CD14-positive monocyte (primary cell): ENCODE results near the gene SLC44A4. TPM values are rescaled to one million over a fixed set of nuclear protein-coding genes. Genes with fewer than 3 reads are reported as not detected.
A peak's percentile ranks its signal among the peaks of the same experiment; 100 is the strongest.

Experiments used
- DNase-seq, 3 donors: peaks; one replicate each; pipeline ENCODE4 v3.0.0-alpha.2; 2011 to 2022
- H2AFZ ChIP-seq: 2 replicates; pipeline ENCODE4 v1.6.0; 2012; ENCODE audit warnings: mild to moderate bottlenecking, low read depth, low read length, inconsistent platforms; ENCODE audit not compliant: insufficient read depth, poor library complexity, severe bottlenecking
- H3K27ac ChIP-seq, 2 donors: 1 replicate in 1 of 2; 2 replicates in 1 of 2; pipeline ENCODE4 v1.5.1; 2012 to 2013; ENCODE audit warnings: low read length in 2 of 2, control low read depth in 1 of 2, inconsistent platforms in 1 of 2, low read depth in 1 of 2, mild to moderate bottlenecking in 1 of 2
- H3K27me3 ChIP-seq, 2 donors: one replicate each; pipeline versions ENCODE4 v1.6.0 to v1.6.1; 2011 to 2013; ENCODE audit warnings: low read length in 2 of 2; ENCODE audit not compliant: control insufficient read depth in 2 of 2, insufficient read depth in 2 of 2
- H3K36me3 ChIP-seq, 2 donors: replicated peaks in 1 of 2; 1 replicate in 1 of 2; 2 replicates in 1 of 2; pipeline versions ENCODE4 v1.5.1 to v1.6.1; 2012 to 2013; ENCODE audit warnings: low read length in 2 of 2, control low read depth in 1 of 2, inconsistent platforms in 1 of 2, mild to moderate bottlenecking in 1 of 2; ENCODE audit not compliant: insufficient read depth in 2 of 2, control insufficient read depth in 1 of 2
- H3K4me1 ChIP-seq, 2 donors: 1 replicate in 1 of 2; 2 replicates in 1 of 2; pipeline versions ENCODE4 v1.5.1 to v1.6.1; 2012 to 2013; ENCODE audit warnings: low read length in 2 of 2, control low read depth in 1 of 2, inconsistent platforms in 1 of 2, mild to moderate bottlenecking in 1 of 2, moderate library complexity in 1 of 2; ENCODE audit not compliant: insufficient read depth in 2 of 2, control insufficient read depth in 1 of 2
- H3K4me2 ChIP-seq: replicated peaks from 2 replicates; pipeline ENCODE3; 2012; ENCODE audit warnings: low read length, moderate library complexity, mild to moderate bottlenecking; ENCODE audit not compliant: poor library complexity, severe bottlenecking; ENCODE audit errors: extremely low read depth
- H3K4me3 ChIP-seq, 3 experiments: fragments of 200-600 bp in 1 of 3; sonication (generic) in 1 of 3; replicated peaks in 1 of 3; 1 replicate in 2 of 3; 2 replicates in 1 of 3; pipeline ENCODE4 v1.5.1; 2011 to 2013; ENCODE audit warnings: low read length in 3 of 3, mild to moderate bottlenecking in 3 of 3, control low read depth in 2 of 3, low read depth in 2 of 3, inconsistent platforms in 1 of 3, moderate library complexity in 1 of 3
- H3K79me2 ChIP-seq: 2 replicates; pipeline ENCODE4 v1.6.0; 2012; ENCODE audit warnings: mild to moderate bottlenecking, control low read depth, inconsistent platforms, low read length, moderate library complexity; ENCODE audit not compliant: insufficient read depth
- H3K9ac ChIP-seq: 2 replicates; pipeline ENCODE4 v1.6.0; 2017; ENCODE audit warnings: low read length, mild to moderate bottlenecking; ENCODE audit not compliant: insufficient read depth, poor library complexity, severe bottlenecking
- H3K9me3 ChIP-seq, 2 donors: replicated peaks in 1 of 2; 1 replicate in 1 of 2; 2 replicates in 1 of 2; pipeline versions ENCODE4 v1.5.1 to v1.6.1; 2012 to 2013; ENCODE audit warnings: low read length in 2 of 2, control low read depth in 1 of 2; ENCODE audit not compliant: control insufficient read depth in 1 of 2, insufficient read depth in 1 of 2
- H4K20me1 ChIP-seq: 2 replicates; pipeline ENCODE4 v1.6.0; 2012; ENCODE audit warnings: mild to moderate bottlenecking, low read length, control low read depth, moderate library complexity; ENCODE audit not compliant: insufficient read depth
- H3K27ac Mint-ChIP-seq, 7 donors: one replicate each; pipeline ENCODE4 v1.8.0; 2020; ENCODE audit warnings: mild to moderate bottlenecking in 7 of 7, mixed read lengths in 7 of 7, moderate library complexity in 6 of 7, inconsistent platforms in 2 of 7
- H3K27me3 Mint-ChIP-seq, 3 donors: one replicate each; pipeline ENCODE4 v1.8.0; 2021 to 2022; ENCODE audit warnings: low read depth in 3 of 3, mild to moderate bottlenecking in 3 of 3, mixed read lengths in 3 of 3, moderate library complexity in 3 of 3, inconsistent platforms in 1 of 3
- H3K36me3 Mint-ChIP-seq, 2 donors: one replicate each; pipeline ENCODE4 v1.8.0; 2020; ENCODE audit warnings: mixed read lengths in 2 of 2, inconsistent platforms in 1 of 2, mild to moderate bottlenecking in 1 of 2
- H3K4me1 Mint-ChIP-seq: one replicate; pipeline ENCODE4 v1.8.0; 2020; ENCODE audit warnings: mild to moderate bottlenecking, mixed read lengths
- H3K4me3 Mint-ChIP-seq, 2 donors: one replicate each; pipeline ENCODE4 v1.8.0; 2020; ENCODE audit warnings: mild to moderate bottlenecking in 2 of 2, mixed read lengths in 2 of 2, moderate library complexity in 1 of 2
- H3K9me3 Mint-ChIP-seq, 7 donors: one replicate each; pipeline ENCODE4 v1.8.0; 2020 to 2022; ENCODE audit warnings: mixed read lengths in 7 of 7, mild to moderate bottlenecking in 6 of 7, moderate library complexity in 6 of 7, inconsistent platforms in 2 of 7
- CTCF ChIP-seq: fragments of 200-600 bp; IDR thresholded peaks from one replicate; pipeline ENCODE4 v1.8.0; 2022; ENCODE audit warnings: antibody characterized with exemption, mild to moderate bottlenecking
- WGBS: methylation state at CpG from one replicate; pipeline ENCODE4 v1.1.5; 2013; ENCODE audit warnings: missing lambda C conversion rate; ENCODE audit not compliant: insufficient coverage; 5-methylcytosine and 5-hydroxymethylcytosine counted together
- intact Hi-C, 2 donors: fragments of 100-400 bp; cut with micrococcal nuclease; formaldehyde crosslinking; loops; one replicate each; pipeline versions ENCODE4 v1.15.0 to v1.15.1; 2023
- polyA plus RNA-seq, 3 donors: library from polyadenylated mRNA; depleted of rRNA in 1 of 3; unstranded in 2 of 3; stranded (reverse) in 1 of 3; fragments of 300-500 nt in 2 of 3; fragments of >200 nt in 1 of 3; fragmentation: Illumina TruSeq in 2 of 3; gene quantifications; 1 replicate in 2 of 3; 2 replicates in 1 of 3; pipeline ENCODE4 v1.2.3, GENCODE V29; 2012 to 2021

Gene SLC44A4
- polyA plus RNA-seq, 3 donors: 0.09 TPM; not detected in 2

GRCh38 chr6:31836047-31836473, 42.7 kb downstream of the SLC44A4 start:
- DNase-seq: no peak
- peak overlapping the region; percentile 87 to 92 for H3K27ac ChIP-seq
- no peaks in the 10 kb centered on the region for H3K27me3 Mint-ChIP-seq
- H3K36me3 Mint-ChIP-seq: peaks cover 34 to 50% of the 10 kb centered on the region in 2 donors
- no peaks in the 10 kb centered on the region for H3K9me3 Mint-ChIP-seq
- H3K4me3 Mint-ChIP-seq: peak overlapping the region; percentile 98 to 99
- no peak for TF ChIP-seq CTCF
- H3K4me1 ChIP-seq: peaks cover 58 to 69% of the 10 kb centered on the region in 2 donors
- peak overlapping the region; percentile 5 for H2AFZ ChIP-seq
- peak overlapping the region; percentile 90 to 100 (median 98) for H3K27ac Mint-ChIP-seq
- H3K4me2 ChIP-seq: peak overlapping the region; percentile 85
- intact Hi-C loops: loop anchor here (2.0 to 10.0 kb wide), 3 partner anchors 27 to 291 kb away; partner anchors contain the start of genes ATP6V1G2 (in 1 of the 2), DDAH2 (in 1 of the 2), DDX39B (in 1 of the 2) and LY6G6C (in 1 of the 2)
- no peaks in the 10 kb centered on the region for H3K27me3 ChIP-seq
- H3K4me1 Mint-ChIP-seq: peaks cover 45% of the 10 kb centered on the region
- H3K9ac ChIP-seq: peak overlapping the region; percentile 80
- 15% methylated on average over 5 of the region's 14 CpGs for WGBS
- peaks cover 64% of the 10 kb centered on the region for H3K79me2 ChIP-seq
- H3K4me3 ChIP-seq: peak overlapping the region; percentile 83 to 89 (median 86)
- H3K36me3 ChIP-seq: peaks cover 38 to 44% of the 10 kb centered on the region in 2 donors
- H3K9me3 ChIP-seq: no peaks in the 10 kb centered on the region
- H4K20me1 ChIP-seq: peaks cover 47% of the 10 kb centered on the region

GRCh38 chr6:31834367-31835250, 44.2 kb downstream of the SLC44A4 start:
- Histone ChIP-seq H3K79me2 (peaks cover 79% of the 10 kb centered on the region), H3K9ac (peak overlapping the region; percentile 80), H3K27ac (peak overlapping the region; percentile 87 to 92), H3K4me2 (peak overlapping the region; percentile 85), H3K9me3 (no peaks in the 10 kb centered on the region), H3K4me3 (peak overlapping the region; percentile 83 to 89 (median 86)), H3K4me1 (peaks cover 70 to 82% of the 10 kb centered on the region in 2 donors), H4K20me1 (peaks cover 38% of the 10 kb centered on the region), H3K27me3 (no peaks in the 10 kb centered on the region), H2AFZ (peak overlapping the region; percentile 76), H3K36me3 (peaks cover 25 to 29% of the 10 kb centered on the region in 2 donors)
- peak; percentile 77 to 86 (median 81) for DNase-seq
- H3K9me3 Mint-ChIP-seq: no peaks in the 10 kb centered on the region
- H3K27me3 Mint-ChIP-seq: no peaks in the 10 kb centered on the region
- H3K4me3 Mint-ChIP-seq: peak overlapping the region; percentile 98 to 99
- peaks cover 19 to 36% of the 10 kb centered on the region in 2 donors for H3K36me3 Mint-ChIP-seq
- under 1% methylated on average over 57 of the region's 59 CpGs for WGBS
- peak overlapping the region; percentile 97 to 100 (median 98) for H3K27ac Mint-ChIP-seq
- TF ChIP-seq CTCF: no peak
- intact Hi-C loops: loop anchor here (5.0 to 10.0 kb wide), 4 partner anchors 107 to 290 kb away; partner anchors contain the start of genes DDAH2 (in 2 of the 2), LY6G5C (in 2 of the 2), ATP6V1G2 (in 1 of the 2) and DDX39B (in 1 of the 2)
- peaks cover 56% of the 10 kb centered on the region for H3K4me1 Mint-ChIP-seq
